HG03039 (cell line): ENCODE results near the gene ODR4.
A peak's percentile ranks its signal among the peaks of the same experiment; 100 is the strongest.
"Not testable (repeated sequence)": the region's sequence is repeated elsewhere in the genome, so short reads cannot be mapped to it uniquely, and the experiment has no call there.

Experiments used
- ATAC-seq: cut with Tn5 transposase; IDR thresholded peaks from one replicate; pipeline ENCODE4 v1.9.1; 2021; ENCODE audit warnings: mild to moderate bottlenecking, moderate library complexity; ENCODE audit not compliant: unreplicated experiment

ODR4 gene

GRCh38 chr1:186375152-186375928, at the start of gene ODR4, which contains the start of gene TPR:
Gene ODR4, plus strand, starts transcription at chr1:186375838. Its CDS starts 3,948 bp downstream, at chr1:186379786.
Gene TPR, minus strand, starts transcription at chr1:186375253. Its CDS starts 225 bp downstream, at chr1:186375028.
- ATAC-seq: peak; percentile 85

- no peak for ATAC-seq
Observed at GRCh38 chr1:186326009-186326408, 49.6 kb upstream of the ODR4 start.

GRCh38 chr1:186327331-186327730, 48.3 kb upstream of the ODR4 start:
- no peak for ATAC-seq

- no peak for ATAC-seq
Observed at GRCh38 chr1:186330758-186331157, 44.9 kb upstream of the ODR4 start.

GRCh38 chr1:186337554-186337953, 38.1 kb upstream of the ODR4 start:
- no peak for ATAC-seq

GRCh38 chr1:186340772-186341171, 34.9 kb upstream of the ODR4 start:
- ATAC-seq: no peak

- not testable (repeated sequence) for ATAC-seq
Observed at GRCh38 chr1:186347837-186348691, 27.6 kb upstream of the ODR4 start.

- peak; percentile 15 for ATAC-seq
Observed at GRCh38 chr1:186374303-186375151, 1.1 kb upstream of the ODR4 start.

- no peak for ATAC-seq
Observed at GRCh38 chr1:186375929-186376319, 286 bp downstream of the ODR4 start.

GRCh38 chr1:186386725-186387383, 11.2 kb downstream of the ODR4 start:
- ATAC-seq: no peak

- ATAC-seq: no peak
Observed at GRCh38 chr1:186390925-186391324, 15.3 kb downstream of the ODR4 start.

GRCh38 chr1:186391841-186392240, 16.2 kb downstream of the ODR4 start:
- no peak for ATAC-seq

- not testable (repeated sequence) for ATAC-seq
Observed at GRCh38 chr1:186392711-186393110, 17.1 kb downstream of the ODR4 start.

GRCh38 chr1:186401446-186401845, 25.8 kb downstream of the ODR4 start:
- not testable (repeated sequence) for ATAC-seq

GRCh38 chr1:186403632-186404031, 28.0 kb downstream of the ODR4 start:
- no peak for ATAC-seq

- ATAC-seq: no peak
Observed at GRCh38 chr1:186404454-186405051, 28.9 kb downstream of the ODR4 start.

- ATAC-seq: no peak
Observed at GRCh38 chr1:186409091-186409490, 33.5 kb downstream of the ODR4 start.

- no peak for ATAC-seq
Observed at GRCh38 chr1:186413319-186413718, 37.7 kb downstream of the ODR4 start.

GRCh38 chr1:186418503-186418902, 42.9 kb downstream of the ODR4 start:
- ATAC-seq: no peak

- ATAC-seq: no peak
Observed at GRCh38 chr1:186420311-186420710, 44.7 kb downstream of the ODR4 start.
